Stimulated activated CD4-positive, alpha-beta T cell treated with anti-CD3 and anti-CD28 coated beads, Interleukin-1b, Interleukin-23, amount 100 ng/mL, for 24 hours (primary cell): ENCODE data around the gene ADAM12.
"Not testable (repeated sequence)": the region's sequence is repeated elsewhere in the genome, so short reads cannot be mapped to it uniquely, and the experiment has no call there.

Source experiments
- DNase-seq, 4 experiments: peaks; one replicate each; pipeline ENCODE4 v3.0.0-alpha.2; 2020; ENCODE audit warnings: low read depth in 4 of 4, low spot score in 1 of 4

Gene ADAM12

GRCh38 chr10:126191192-126191591, 197.1 kb downstream of the ADAM12 start:
- DNase-seq = no peak

- no peak for DNase-seq
Measured at GRCh38 chr10:126188679-126189200, 199.5 kb downstream of the ADAM12 start.

- no peak for DNase-seq
Measured at GRCh38 chr10:126187399-126187798, 200.9 kb downstream of the ADAM12 start.

GRCh38 chr10:126186766-126187165, 201.5 kb downstream of the ADAM12 start:
- DNase-seq = no peak

DNA sequence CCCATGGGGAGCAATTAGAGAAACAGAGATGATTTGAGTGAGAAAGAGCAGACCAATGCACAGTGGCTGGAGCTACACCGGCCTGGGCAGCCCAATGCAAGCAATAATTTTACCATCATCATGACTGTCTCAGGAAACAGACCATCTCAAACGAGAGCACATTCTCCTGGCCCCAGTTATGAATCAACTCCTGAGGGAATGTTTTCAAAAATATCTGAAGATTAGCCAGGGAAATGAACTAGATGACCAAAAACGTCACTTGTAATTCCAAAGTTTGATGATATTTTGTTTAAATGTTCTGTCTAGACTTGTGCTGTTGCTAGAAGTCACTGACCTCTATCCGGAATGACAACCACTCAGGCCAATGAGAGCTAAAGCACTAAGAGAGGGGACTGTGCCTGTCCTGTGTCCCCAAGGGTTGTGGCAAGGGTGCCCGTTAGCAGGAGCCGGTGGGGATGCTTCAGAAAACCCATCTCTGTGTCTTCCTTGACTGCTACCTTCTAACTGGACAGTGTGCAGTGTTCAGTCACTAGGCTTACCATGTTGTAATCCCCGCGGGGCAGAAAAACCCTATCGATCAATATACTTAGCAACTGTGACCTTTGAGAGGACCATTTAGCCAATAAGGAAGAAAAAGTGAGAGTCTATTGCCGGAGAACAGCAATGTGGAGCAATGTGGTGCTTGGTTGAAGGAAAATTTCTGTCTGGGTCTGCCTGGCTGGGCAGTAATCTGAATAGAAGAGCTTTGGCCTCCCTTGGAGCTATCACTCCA, 202.4 kb downstream of the ADAM12 start:
- DNase-seq = no peak

DNA sequence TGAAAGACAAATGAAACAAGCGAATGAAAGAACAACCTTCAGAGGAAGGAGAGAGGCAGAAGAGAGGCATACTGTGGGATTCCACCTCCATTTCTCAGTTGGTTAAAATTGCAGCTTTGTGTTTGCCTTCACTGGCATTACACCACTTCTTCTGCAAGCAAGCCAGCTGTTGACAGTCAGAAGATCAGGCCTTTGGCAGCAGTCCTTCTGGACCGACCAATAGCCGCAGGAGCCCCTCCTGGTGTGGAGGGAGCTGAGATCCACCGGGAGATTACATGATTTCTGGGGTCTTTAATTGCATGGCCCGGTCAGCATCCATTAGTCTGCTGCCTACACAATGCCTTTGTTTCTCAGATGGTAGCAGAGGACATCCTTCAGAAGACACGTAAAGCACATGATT, 206.7 kb downstream of the ADAM12 start:
- no peak for DNase-seq

DNA sequence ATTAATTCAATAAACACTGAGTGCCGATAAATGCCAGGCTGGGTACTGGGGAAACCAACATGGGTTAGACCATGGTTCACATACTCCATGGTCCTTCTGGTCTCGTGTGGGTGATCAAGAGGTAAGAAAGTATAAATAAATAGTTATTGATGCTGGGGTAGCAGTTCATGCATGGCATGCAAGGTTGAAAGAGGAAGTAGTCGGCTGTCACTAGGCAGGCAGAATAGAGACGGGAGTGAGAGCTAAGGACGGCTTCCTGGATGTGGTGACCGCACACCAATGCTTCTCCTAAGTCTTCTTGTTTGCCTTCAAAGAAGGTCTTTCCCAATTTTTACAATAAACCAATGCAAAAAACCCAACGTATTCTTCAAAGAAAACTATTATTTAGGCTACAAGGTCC, 208.6 kb downstream of the ADAM12 start:
- no peak for DNase-seq

- no peak for DNase-seq
Measured at GRCh38 chr10:126177417-126178030, 210.8 kb downstream of the ADAM12 start.

DNA sequence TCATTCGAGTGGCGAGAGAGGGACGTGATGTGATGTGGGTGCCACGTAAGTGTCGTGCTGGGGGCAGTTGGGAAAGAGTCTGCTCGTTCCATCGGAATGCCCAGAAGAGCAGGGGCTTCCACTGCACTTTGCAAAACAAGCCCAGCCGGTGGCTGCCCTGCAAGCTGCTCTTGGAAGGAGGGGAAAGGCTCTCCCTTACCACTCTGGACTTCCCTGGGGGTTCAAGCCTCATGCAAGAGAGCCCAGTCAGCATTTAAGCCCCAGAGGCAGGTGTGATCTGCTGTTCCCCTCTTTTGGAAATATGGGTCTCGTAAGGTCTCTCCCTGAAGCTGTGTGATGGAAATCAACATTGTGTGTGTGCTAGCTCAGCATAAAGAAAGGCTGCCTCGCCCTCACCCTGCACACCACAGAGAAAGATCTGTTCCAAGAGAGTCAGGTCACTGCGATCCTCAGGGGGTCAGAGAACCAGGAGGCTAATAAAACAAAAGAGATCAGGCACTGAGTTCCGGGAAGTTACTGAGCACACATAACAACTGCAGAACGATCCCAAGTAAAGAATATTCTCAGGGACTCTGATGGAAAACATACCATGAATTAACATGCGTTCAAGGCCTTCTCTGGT, 212.5 kb downstream of the ADAM12 start:
- DNase-seq = no peak

GRCh38 chr10:126172755-126173154, 215.5 kb downstream of the ADAM12 start:
- not testable (repeated sequence) for DNase-seq

DNA sequence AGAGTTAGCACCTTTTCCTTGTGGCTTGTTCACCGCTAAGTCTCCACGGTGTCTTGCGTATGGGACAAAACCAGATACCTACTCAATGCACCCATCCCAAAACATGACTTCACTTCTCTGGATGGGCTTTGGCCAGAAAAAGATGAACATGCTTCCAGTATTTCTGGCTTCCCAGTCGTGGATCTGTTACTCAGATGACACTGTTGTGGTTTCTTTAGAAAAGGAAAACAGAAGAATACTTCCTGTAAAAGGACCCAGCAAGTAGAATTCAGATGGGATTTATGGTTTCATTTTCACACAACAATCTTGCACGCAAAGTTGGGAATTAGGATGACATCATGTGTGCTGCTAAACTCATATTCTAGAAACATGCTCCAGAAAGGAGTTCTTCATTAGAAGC, 216.7 kb downstream of the ADAM12 start:
- DNase-seq = no peak

GRCh38 chr10:126170776-126171175, 217.5 kb downstream of the ADAM12 start:
- DNase-seq = no peak

DNA sequence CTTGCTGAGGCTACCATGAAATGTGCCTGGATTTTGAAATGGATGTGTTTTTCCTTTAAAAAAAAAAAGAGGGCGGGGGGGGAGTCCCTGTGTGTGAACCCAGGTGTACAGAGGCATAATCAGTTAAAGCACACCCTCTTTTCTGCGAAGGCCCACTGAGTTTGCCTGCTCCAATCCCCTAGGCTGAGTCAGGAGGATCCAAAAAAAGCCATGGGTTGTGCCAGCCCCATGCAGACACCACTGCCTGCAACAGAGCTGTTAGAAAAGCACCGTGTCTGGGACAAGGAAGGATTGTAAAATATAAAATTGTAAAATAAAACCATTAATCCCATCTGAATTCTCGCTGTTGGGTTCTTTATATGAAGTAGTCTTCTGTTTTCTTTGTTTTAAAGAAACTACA, 217.9 kb downstream of the ADAM12 start:
- DNase-seq = no peak

GRCh38 chr10:126169899-126170298, 218.4 kb downstream of the ADAM12 start:
- no peak for DNase-seq

- peak in 1 of 4 experiments; percentile 25 for DNase-seq
Measured at GRCh38 chr10:126166797-126167196, 221.5 kb downstream of the ADAM12 start.

DNA sequence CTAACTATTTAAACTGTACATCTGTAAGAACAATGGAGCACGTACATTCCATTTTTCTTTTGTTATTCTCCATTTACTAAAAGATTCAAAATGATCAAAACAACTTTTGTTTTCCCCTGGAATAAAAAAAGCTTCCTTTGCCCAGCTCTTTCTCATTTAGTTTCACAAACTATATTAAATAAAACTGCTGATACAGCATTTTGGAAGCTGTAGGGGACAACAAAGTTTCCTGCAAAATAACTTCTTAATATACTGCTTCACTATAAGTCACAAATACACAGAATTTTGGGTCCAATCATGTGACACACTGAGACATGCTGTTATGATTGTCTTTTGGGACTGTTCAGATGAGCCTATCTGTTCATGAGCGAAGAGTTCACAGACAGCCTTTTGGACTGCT, 222.4 kb downstream of the ADAM12 start:
- DNase-seq = no peak

DNA sequence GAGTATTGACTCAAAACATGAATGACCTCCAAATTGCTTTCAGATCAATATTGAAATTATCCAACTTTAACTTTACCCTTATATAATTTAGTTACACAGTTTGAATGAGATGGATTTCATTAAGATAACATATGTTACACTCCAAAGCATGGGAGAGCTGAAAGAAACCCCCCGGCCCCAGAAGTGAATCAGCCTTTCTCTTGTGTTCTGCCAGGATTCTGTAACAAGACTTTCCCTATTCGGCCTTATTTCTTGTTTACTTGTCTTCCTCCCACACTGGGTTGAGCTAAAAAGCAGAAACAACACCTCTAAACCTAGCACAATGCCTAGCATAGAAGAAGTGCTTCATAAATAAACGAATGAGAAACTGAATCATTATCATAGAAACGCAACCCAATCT, 224.8 kb downstream of the ADAM12 start:
- DNase-seq = no peak

DNA sequence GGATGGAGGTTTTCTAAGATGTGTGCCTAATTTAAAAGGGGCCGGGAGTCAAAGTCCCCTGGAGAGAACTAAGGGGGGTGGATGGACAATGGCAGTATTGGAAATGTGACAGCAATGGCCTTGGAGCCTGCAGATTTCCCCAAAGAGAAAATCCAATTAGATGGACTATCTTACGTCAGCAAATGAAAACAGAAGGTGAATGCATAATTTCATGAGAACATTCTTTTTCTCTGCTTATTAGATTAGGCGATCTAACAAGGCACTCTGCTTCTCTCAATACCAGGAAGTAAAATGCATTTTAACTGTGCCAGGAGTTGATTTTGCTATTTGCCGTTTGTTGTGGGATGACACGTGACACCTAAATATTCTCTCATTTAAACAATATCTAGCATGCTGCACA, 226.6 kb downstream of the ADAM12 start:
- DNase-seq = no peak

GRCh38 chr10:126160971-126161630, 227.2 kb downstream of the ADAM12 start:
- no peak for DNase-seq

GRCh38 chr10:126160571-126160970, 227.7 kb downstream of the ADAM12 start:
- no peak for DNase-seq

DNA sequence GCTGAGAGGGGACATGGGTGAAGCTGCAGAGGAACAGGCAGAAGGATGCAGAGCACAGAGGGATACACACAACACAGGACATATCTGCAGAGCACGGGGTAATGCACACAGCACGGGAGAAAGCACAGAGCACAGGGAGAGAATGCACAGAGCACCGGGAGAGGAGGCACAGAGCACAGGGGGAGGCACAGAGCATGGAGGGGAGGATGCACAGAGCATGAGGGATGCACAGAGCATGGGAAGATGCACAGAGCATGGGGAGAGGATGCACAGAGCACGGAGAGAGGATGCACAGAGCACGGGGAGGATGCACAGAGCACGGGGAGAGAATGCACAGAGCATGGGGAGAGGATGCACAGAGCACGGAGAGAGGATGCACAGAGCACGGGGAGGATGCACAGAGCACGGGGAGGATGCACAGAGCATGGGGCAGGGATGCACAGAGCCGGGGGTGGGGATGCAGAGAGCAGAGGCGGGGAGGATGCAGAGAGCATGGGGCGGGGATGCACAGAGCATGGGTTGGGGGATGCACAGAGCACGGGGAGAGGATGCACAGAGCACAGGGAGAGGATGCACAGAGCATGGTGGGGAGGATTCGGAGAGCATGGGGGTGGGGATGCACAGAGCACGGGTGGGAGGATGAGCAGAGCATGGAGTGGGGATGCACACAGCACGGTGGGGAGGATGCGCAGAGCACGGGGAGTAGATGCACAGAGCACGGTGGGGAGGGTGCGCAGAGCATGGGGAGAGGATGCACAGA, 230.0 kb downstream of the ADAM12 start:
- DNase-seq = no peak
